ENCODE data around the gene FGF19.

DNA sequence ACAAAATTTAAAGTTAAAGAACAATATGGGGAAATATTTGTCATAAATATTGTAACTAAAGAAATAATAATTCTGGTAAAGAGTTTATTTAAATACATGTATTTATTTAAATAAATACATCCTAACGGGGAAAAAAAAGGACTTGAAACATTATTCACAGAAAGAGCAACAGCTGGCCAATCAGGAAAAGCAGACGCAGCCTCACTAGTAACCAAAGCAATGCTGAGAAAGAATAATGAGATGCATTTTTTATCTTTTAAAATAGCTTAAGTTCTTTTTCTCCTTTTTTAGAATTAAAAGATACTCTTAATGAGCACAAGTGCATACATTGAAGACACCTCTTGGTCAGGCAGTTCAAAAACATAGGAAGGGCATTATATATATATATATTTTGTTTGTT is 26.1 kb downstream of the FGF19 start:
- TF ChIP-seq, protein P1, sequence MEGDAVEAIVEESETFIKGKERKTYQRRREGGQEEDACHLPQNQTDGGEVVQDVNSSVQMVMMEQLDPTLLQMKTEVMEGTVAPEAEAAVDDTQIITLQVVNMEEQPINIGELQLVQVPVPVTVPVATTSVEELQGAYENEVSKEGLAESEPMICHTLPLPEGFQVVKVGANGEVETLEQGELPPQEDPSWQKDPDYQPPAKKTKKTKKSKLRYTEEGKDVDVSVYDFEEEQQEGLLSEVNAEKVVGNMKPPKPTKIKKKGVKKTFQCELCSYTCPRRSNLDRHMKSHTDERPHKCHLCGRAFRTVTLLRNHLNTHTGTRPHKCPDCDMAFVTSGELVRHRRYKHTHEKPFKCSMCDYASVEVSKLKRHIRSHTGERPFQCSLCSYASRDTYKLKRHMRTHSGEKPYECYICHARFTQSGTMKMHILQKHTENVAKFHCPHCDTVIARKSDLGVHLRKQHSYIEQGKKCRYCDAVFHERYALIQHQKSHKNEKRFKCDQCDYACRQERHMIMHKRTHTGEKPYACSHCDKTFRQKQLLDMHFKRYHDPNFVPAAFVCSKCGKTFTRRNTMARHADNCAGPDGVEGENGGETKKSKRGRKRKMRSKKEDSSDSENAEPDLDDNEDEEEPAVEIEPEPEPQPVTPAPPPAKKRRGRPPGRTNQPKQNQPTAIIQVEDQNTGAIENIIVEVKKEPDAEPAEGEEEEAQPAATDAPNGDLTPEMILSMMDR (IDR thresholded peaks at IDR 0.05; ENCODE audit: insufficient read depth, low read length), result no peak
- TF ChIP-seq POLR2AphosphoS5 (IDR thresholded peaks at IDR 0.05; ENCODE audit: low read depth), result no peak
- TF ChIP-seq, protein P2, sequence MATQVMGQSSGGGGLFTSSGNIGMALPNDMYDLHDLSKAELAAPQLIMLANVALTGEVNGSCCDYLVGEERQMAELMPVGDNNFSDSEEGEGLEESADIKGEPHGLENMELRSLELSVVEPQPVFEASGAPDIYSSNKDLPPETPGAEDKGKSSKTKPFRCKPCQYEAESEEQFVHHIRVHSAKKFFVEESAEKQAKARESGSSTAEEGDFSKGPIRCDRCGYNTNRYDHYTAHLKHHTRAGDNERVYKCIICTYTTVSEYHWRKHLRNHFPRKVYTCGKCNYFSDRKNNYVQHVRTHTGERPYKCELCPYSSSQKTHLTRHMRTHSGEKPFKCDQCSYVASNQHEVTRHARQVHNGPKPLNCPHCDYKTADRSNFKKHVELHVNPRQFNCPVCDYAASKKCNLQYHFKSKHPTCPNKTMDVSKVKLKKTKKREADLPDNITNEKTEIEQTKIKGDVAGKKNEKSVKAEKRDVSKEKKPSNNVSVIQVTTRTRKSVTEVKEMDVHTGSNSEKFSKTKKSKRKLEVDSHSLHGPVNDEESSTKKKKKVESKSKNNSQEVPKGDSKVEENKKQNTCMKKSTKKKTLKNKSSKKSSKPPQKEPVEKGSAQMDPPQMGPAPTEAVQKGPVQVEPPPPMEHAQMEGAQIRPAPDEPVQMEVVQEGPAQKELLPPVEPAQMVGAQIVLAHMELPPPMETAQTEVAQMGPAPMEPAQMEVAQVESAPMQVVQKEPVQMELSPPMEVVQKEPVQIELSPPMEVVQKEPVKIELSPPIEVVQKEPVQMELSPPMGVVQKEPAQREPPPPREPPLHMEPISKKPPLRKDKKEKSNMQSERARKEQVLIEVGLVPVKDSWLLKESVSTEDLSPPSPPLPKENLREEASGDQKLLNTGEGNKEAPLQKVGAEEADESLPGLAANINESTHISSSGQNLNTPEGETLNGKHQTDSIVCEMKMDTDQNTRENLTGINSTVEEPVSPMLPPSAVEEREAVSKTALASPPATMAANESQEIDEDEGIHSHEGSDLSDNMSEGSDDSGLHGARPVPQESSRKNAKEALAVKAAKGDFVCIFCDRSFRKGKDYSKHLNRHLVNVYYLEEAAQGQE (IDR thresholded peaks at IDR 0.05; ENCODE audit: insufficient replicate concordance, low read depth), result no peak
